ENCODE results near the gene DCAF4. TPM values are rescaled to one million over a fixed set of nuclear protein-coding genes. Genes with fewer than 3 reads are reported as not detected.

Gene DCAF4
- total RNA-seq, 4 donors from 2014 or later = 11.2 to 49.5 (median 27.6) TPM

DNA sequence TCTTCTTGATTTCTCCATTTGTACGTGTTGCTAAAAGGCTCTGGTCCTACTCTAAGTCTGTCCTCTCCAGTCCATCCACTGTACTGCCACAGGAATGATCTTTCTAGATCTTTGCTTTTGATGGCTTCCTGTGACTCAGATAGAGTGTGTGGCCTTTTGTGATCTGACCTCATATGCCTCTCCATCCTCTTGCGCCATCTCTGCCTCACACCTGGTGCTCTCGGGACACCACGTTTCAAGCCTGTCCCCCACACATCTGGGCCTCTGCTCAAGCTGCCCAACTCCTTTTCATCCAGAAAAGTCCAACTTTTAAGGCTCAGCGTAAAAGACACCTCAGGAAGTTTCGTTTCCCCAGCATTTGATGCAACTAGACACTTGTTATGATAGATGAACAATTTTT, 39.0 kb downstream of the DCAF4 start:
- H3K9me3 ChIP-seq = no peaks in the 10 kb centered on the region
- no peak for DNase-seq

DNA sequence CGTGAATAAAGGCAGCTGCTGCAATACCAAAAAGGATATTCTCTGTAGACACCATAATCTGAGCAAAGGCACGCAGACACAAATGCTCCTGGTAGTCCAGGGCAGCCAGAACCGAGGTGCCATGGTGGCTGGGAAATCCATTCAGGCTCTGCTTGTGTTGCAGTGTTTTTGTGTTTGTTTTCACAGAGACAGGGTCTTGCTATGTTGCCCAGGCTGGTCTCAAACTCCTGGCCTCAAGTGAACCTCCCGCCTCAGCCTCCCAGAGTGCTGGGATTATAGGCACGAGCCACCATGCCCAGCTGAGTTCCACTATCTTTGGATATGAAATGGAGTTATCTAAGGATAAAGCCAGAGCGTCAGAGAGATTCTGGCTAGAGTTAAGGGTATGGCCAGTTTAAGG, 39.8 kb downstream of the DCAF4 start:
- H3K36me3 ChIP-seq = peaks cover 0 to 26% (median 0%) of the 10 kb centered on the region in 3 donors
- TF ChIP-seq, protein P1, sequence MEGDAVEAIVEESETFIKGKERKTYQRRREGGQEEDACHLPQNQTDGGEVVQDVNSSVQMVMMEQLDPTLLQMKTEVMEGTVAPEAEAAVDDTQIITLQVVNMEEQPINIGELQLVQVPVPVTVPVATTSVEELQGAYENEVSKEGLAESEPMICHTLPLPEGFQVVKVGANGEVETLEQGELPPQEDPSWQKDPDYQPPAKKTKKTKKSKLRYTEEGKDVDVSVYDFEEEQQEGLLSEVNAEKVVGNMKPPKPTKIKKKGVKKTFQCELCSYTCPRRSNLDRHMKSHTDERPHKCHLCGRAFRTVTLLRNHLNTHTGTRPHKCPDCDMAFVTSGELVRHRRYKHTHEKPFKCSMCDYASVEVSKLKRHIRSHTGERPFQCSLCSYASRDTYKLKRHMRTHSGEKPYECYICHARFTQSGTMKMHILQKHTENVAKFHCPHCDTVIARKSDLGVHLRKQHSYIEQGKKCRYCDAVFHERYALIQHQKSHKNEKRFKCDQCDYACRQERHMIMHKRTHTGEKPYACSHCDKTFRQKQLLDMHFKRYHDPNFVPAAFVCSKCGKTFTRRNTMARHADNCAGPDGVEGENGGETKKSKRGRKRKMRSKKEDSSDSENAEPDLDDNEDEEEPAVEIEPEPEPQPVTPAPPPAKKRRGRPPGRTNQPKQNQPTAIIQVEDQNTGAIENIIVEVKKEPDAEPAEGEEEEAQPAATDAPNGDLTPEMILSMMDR (IDR thresholded peaks at IDR 0.05) = no peak
- no peak for TF ChIP-seq POLR2A (IDR thresholded peaks at IDR 0.05)
- DNase-seq = no peak

More for the DNA sequence above, 39.0 kb downstream of the DCAF4 start:
- no peak overlapping the region for H3K27ac ChIP-seq
- TF ChIP-seq, protein P1 (IDR thresholded peaks at IDR 0.05) = no peak
- no peak for TF ChIP-seq POLR2A (IDR thresholded peaks at IDR 0.05)
- peaks cover 0 to 19% (median 0%) of the 10 kb centered on the region in 3 donors for H3K36me3 ChIP-seq
- no peak overlapping the region for H3K4me3 ChIP-seq
- H3K27me3 ChIP-seq = no peaks in the 10 kb centered on the region
- H3K4me1 ChIP-seq = no peaks in the 10 kb centered on the region

DNA sequence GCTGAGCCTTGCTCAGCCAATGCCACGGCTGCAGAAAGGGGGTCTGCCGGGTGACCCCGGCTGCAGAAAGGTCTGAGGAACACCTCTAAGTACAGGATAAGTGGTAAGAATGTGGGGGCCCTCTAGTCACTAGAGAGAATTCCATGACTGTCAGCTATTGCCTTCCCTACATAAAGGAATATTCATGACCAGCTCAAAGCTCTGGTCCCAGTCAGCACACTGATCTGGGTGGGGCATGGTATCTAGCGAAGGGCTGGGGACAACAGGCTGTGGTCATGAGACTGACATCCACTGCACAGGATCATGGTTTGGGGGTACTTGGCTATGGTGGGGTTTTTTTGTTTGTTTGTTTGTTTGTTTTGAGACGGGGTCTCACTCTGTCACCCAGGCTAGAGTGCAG, 42.1 kb downstream of the DCAF4 start:
- no peaks in the 10 kb centered on the region for H3K27me3 ChIP-seq
- H3K4me3 ChIP-seq = no peak overlapping the region
- H3K36me3 ChIP-seq = peaks cover 0 to 43% (median 0%) of the 10 kb centered on the region in 3 donors
- H3K9me3 ChIP-seq = no peaks in the 10 kb centered on the region
- H3K27ac ChIP-seq = no peak overlapping the region
- TF ChIP-seq, protein P1 (IDR thresholded peaks at IDR 0.05) = no peak
- no peak for TF ChIP-seq POLR2A (IDR thresholded peaks at IDR 0.05)
- H3K4me1 ChIP-seq = no peaks in the 10 kb centered on the region
- DNase-seq = no peak

More for the DNA sequence above, 39.8 kb downstream of the DCAF4 start:
- no peak overlapping the region for H3K27ac ChIP-seq
- no peaks in the 10 kb centered on the region for H3K9me3 ChIP-seq
- H3K4me1 ChIP-seq = no peaks in the 10 kb centered on the region
- no peaks in the 10 kb centered on the region for H3K27me3 ChIP-seq
- no peak overlapping the region for H3K4me3 ChIP-seq

DNA sequence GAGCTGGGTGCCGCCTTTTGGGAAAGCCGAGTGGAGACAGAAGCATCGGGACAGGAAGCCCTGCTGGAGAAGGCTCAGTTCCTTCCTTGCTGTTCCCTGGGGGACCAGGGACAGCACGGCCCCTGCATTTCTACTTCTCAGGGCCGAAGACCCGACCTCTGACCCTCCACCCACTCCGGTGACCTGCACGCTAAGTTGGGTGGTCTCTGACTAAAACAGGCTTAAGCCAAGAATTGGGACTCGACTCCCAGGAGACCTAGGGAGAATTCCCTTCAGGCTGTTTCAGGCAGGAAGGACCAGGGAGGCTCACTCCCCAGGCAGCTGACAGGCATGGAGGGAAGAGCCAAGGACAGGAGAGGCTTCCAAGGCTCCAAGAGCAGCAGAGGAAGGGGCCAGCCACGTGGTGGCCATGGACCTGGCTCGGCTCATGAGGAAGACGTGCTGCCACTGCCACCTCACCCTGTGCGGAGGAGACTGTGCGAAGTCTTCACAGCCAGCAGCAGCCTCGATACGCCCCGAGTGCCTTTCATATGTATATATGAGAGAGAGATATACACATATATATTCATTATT, 43.9 kb downstream of the DCAF4 start:
- DNase-seq = no peak
- Histone ChIP-seq H3K27me3 (no peaks in the 10 kb centered on the region), H3K36me3 (peaks cover 0 to 61% (median 6%) of the 10 kb centered on the region in 3 donors), H3K4me3 (no peak overlapping the region), H3K9me3 (no peaks in the 10 kb centered on the region), H3K27ac (no peak overlapping the region), H3K4me1 (no peaks in the 10 kb centered on the region)
- TF ChIP-seq POLR2A (IDR thresholded peaks at IDR 0.05) = no peak
- TF ChIP-seq, protein P1 (IDR thresholded peaks at IDR 0.05) = no peak

DNA sequence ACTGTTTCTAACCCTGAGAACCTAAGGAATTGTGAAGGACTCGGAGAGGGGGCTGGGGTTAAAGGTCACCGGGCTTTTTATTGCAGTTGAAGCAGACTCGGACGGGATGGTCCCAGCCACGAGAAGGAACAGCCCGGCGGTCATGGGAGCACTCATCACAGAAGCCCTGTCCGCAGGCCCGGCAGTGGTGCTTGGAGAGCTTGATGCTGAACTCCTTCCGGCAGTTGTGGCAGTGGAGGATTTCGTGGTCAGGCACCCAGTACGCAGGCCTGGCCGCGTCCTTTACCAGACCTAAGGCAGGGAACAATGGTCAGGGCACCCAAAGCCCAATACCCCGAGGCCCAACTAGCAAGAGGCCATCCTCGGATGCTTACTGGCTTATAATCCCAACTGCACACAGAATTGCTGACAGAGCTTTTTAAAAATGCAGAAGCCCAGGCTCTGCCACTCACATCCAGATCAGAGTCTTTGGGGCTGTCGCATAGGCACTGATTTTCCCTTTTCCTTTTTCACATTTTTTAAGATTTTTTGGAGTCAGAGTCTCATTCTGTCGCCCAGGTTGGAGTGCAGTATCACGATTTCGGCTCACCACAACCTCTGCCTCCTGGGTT, 44.7 kb downstream of the DCAF4 start:
- no peak for TF ChIP-seq POLR2A (IDR thresholded peaks at IDR 0.05)
- Histone ChIP-seq H3K27me3 (no peaks in the 10 kb centered on the region), H3K4me3 (no peak overlapping the region), H3K4me1 (no peaks in the 10 kb centered on the region), H3K36me3 (peaks cover 0 to 69% (median 8%) of the 10 kb centered on the region in 3 donors), H3K27ac (no peak overlapping the region), H3K9me3 (no peaks in the 10 kb centered on the region)
- DNase-seq = no peak

DNA sequence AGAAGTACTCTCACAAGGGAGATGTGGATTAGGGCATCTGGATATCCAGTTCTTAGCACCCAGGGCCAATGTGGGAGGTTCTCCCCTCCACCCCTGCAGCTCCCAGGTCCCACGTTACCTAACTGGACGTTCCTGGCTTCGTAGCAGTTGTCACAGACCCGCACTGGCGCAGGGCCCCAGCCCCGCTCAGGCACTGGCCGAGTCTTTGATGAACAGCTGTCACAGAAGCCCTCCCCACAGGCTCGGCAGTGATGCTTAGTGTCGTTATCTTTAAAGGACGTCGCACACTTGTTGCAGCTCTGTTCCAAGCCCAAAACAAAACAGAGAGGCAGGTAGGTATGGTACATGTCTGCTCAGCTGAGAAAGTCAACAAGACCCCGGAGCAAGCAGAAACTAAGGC, 48.4 kb downstream of the DCAF4 start:
- TF ChIP-seq, protein P1 (IDR thresholded peaks at IDR 0.05) = no peak
- no peak for TF ChIP-seq POLR2A (IDR thresholded peaks at IDR 0.05)
- Histone ChIP-seq H3K9me3 (no peaks in the 10 kb centered on the region), H3K4me3 (no peak overlapping the region), H3K27ac (no peak overlapping the region), H3K4me1 (no peaks in the 10 kb centered on the region), H3K27me3 (no peaks in the 10 kb centered on the region), H3K36me3 (peaks cover 0 to 96% (median 8%) of the 10 kb centered on the region in 3 donors)
- no peak for DNase-seq
